ENCODE measurements around the gene AKT2.

DNA sequence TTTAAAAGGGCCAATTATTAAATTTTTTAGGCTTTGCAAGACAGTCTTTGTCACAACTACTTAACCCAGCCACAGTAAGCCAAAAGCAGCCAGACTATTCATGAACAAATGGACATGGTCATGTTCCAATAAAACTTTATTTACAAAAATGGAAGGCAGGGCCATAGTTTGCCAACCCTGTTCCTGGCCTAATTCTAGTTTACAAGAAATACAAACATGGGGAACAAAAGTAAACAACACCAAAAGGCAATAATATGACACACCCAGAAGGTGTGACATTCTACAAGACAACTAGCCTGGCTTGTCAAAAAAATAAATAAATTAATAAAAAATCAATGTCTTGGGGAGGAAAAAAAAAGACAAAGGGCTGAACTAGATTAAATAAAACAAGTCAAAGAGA is 33.9 kb downstream of the AKT2 start:
- no peak for TF ChIP-seq CTCF (IDR thresholded peaks at IDR 0.05; ENCODE audit: poor library complexity, severe bottlenecking)
- no peak for TF ChIP-seq POLR2AphosphoS5 (IDR thresholded peaks at IDR 0.05)
- TF ChIP-seq, protein P1, sequence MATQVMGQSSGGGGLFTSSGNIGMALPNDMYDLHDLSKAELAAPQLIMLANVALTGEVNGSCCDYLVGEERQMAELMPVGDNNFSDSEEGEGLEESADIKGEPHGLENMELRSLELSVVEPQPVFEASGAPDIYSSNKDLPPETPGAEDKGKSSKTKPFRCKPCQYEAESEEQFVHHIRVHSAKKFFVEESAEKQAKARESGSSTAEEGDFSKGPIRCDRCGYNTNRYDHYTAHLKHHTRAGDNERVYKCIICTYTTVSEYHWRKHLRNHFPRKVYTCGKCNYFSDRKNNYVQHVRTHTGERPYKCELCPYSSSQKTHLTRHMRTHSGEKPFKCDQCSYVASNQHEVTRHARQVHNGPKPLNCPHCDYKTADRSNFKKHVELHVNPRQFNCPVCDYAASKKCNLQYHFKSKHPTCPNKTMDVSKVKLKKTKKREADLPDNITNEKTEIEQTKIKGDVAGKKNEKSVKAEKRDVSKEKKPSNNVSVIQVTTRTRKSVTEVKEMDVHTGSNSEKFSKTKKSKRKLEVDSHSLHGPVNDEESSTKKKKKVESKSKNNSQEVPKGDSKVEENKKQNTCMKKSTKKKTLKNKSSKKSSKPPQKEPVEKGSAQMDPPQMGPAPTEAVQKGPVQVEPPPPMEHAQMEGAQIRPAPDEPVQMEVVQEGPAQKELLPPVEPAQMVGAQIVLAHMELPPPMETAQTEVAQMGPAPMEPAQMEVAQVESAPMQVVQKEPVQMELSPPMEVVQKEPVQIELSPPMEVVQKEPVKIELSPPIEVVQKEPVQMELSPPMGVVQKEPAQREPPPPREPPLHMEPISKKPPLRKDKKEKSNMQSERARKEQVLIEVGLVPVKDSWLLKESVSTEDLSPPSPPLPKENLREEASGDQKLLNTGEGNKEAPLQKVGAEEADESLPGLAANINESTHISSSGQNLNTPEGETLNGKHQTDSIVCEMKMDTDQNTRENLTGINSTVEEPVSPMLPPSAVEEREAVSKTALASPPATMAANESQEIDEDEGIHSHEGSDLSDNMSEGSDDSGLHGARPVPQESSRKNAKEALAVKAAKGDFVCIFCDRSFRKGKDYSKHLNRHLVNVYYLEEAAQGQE (IDR thresholded peaks at IDR 0.05; ENCODE audit: borderline replicate concordance) = no peak
- TF ChIP-seq SMC3 (conservative IDR thresholded peaks at IDR 0.05; ENCODE audit: poor library complexity) = no peak
- no peak for TF ChIP-seq EP300 (conservative IDR thresholded peaks at IDR 0.05; ENCODE audit: poor library complexity, severe bottlenecking)
- no peak for TF ChIP-seq MXI1 (conservative IDR thresholded peaks at IDR 0.05; ENCODE audit: poor library complexity, severe bottlenecking)

Data from neural cell (in vitro differentiated cells).